ENCODE data around the gene ZC3H13.

GRCh38 chr13:46088821-46089562 is 36.4 kb upstream of the ZC3H13 start:
- TF ChIP-seq CTCF (IDR thresholded peaks at IDR 0.05) (no peak), POLR2A (IDR thresholded peaks at IDR 0.05) (no peak), POLR2AphosphoS5 (IDR thresholded peaks at IDR 0.05) (no peak)

All from gastroesophageal sphincter (tissue), 3 donors.